H1 (cell line): ENCODE data around the gene SASH3. TPM values are rescaled to one million over a fixed set of nuclear protein-coding genes. Genes with fewer than 3 reads are reported as not detected.

Experiments
- ASH2L ChIP-seq: fragments of 200-600, 300-600 bp; sonication (generic); IDR thresholded peaks from one replicate; pipeline ENCODE4 v1.7.1; 2017; ENCODE audit warnings: low read length
- CREB1 ChIP-seq: IDR thresholded peaks from 2 replicates; pipeline ENCODE4 v1.6.1; 2012; ENCODE audit warnings: inconsistent platforms
- HDAC6 ChIP-seq: IDR thresholded peaks from one replicate; pipeline ENCODE4 v1.7.1; 2012; ENCODE audit warnings: low read depth, mild to moderate bottlenecking, inconsistent platforms, low read length, moderate library complexity
- KDM5A ChIP-seq: fragments of 200-600 bp; IDR thresholded peaks from 2 replicates; pipeline ENCODE4 v1.7.1; 2012; ENCODE audit warnings: mild to moderate bottlenecking, low read length, inconsistent platforms, mixed read lengths
- MAX ChIP-seq: IDR thresholded peaks from 2 replicates; pipeline ENCODE4 v1.6.1; 2012; ENCODE audit warnings: inconsistent platforms
- POU5F1 ChIP-seq: IDR thresholded peaks from 2 replicates; pipeline ENCODE4 v1.6.1; 2011; ENCODE audit warnings: low read depth, mild to moderate bottlenecking, low read length, moderate library complexity
- RFX5 ChIP-seq: IDR thresholded peaks from 2 replicates; pipeline ENCODE4 v1.6.1; 2011; ENCODE audit warnings: low read depth, low read length, improper control_type of control experiment, borderline replicate concordance
- RNF2 ChIP-seq: fragments of 200-900, 300-1000 bp; sonication (generic); IDR thresholded peaks from 2 replicates; pipeline ENCODE4 v1.7.1; 2016; ENCODE audit warnings: borderline replicate concordance, low read depth, mild to moderate bottlenecking, antibody characterized with exemption, low read length; ENCODE audit not compliant: poor library complexity, severe bottlenecking; ENCODE audit errors: missing control alignments
- SIRT6 ChIP-seq: IDR thresholded peaks from one replicate; pipeline ENCODE4 v1.7.1; 2012; ENCODE audit warnings: low read length, inconsistent platforms
- polyA plus RNA-seq, 7 experiments: library from polyadenylated mRNA; depleted of rRNA in 3 of 7; stranded (reverse) in 5 of 7; unstranded in 2 of 7; fragments of >200 nt in 5 of 7; fragments of 200-250 nt in 2 of 7; gene quantifications; 1 replicate in 5 of 7; 2 replicates in 1 of 7; 4 replicates in 1 of 7; pipeline versions ENCODE4 v1.2.1 to v1.2.3, GENCODE V29; 2011 to 2013; ENCODE audit warnings: missing spikeins in 2 of 7, mixed read lengths in 2 of 7
- total RNA-seq: library from RNA; stranded (reverse); fragmentation: NEBNext Ultra II Directional; extraction: Animal tissue kit (Norgen Biotek cat#: 25700); gene quantifications from 2 replicates; pipeline ENCODE4 v1.2.1, GENCODE V29; 2021
- TF ChIP-seq, protein P1 (sequence below): fragments of 300-600 bp; sonication (generic); IDR thresholded peaks from 2 replicates; pipeline ENCODE4 v1.7.1; 2012; ENCODE audit warnings: low read length, moderate library complexity, mild to moderate bottlenecking, inconsistent platforms; ENCODE audit not compliant: insufficient replicate concordance

SASH3 gene
- total and polyA plus RNA-seq, 2 of the 8 experiments (the other 6 are each of a cell fraction or from before 2014, with no cell fraction given): not detected

DNA sequence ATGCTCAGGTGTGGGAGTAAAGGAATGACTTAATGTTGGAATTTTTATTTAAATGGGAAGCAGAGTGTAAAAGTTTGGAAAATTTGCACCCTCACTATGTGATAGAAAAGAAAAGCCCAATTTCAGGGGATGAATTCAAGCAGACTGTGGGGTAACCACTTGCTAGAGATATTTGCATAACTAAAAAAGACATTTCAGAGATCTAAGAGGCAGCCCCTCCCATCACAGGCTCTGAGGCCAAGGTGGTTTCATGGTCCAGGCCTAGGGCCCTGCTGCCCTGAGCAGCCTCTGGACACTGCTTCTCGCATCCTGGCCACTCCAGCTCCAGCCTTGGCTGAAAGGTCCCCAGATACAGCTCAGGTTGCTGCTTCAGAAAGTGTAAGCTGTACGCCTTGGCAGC is 46.9 kb upstream of the SASH3 start (continued):
- TF ChIP-seq, protein P1, sequence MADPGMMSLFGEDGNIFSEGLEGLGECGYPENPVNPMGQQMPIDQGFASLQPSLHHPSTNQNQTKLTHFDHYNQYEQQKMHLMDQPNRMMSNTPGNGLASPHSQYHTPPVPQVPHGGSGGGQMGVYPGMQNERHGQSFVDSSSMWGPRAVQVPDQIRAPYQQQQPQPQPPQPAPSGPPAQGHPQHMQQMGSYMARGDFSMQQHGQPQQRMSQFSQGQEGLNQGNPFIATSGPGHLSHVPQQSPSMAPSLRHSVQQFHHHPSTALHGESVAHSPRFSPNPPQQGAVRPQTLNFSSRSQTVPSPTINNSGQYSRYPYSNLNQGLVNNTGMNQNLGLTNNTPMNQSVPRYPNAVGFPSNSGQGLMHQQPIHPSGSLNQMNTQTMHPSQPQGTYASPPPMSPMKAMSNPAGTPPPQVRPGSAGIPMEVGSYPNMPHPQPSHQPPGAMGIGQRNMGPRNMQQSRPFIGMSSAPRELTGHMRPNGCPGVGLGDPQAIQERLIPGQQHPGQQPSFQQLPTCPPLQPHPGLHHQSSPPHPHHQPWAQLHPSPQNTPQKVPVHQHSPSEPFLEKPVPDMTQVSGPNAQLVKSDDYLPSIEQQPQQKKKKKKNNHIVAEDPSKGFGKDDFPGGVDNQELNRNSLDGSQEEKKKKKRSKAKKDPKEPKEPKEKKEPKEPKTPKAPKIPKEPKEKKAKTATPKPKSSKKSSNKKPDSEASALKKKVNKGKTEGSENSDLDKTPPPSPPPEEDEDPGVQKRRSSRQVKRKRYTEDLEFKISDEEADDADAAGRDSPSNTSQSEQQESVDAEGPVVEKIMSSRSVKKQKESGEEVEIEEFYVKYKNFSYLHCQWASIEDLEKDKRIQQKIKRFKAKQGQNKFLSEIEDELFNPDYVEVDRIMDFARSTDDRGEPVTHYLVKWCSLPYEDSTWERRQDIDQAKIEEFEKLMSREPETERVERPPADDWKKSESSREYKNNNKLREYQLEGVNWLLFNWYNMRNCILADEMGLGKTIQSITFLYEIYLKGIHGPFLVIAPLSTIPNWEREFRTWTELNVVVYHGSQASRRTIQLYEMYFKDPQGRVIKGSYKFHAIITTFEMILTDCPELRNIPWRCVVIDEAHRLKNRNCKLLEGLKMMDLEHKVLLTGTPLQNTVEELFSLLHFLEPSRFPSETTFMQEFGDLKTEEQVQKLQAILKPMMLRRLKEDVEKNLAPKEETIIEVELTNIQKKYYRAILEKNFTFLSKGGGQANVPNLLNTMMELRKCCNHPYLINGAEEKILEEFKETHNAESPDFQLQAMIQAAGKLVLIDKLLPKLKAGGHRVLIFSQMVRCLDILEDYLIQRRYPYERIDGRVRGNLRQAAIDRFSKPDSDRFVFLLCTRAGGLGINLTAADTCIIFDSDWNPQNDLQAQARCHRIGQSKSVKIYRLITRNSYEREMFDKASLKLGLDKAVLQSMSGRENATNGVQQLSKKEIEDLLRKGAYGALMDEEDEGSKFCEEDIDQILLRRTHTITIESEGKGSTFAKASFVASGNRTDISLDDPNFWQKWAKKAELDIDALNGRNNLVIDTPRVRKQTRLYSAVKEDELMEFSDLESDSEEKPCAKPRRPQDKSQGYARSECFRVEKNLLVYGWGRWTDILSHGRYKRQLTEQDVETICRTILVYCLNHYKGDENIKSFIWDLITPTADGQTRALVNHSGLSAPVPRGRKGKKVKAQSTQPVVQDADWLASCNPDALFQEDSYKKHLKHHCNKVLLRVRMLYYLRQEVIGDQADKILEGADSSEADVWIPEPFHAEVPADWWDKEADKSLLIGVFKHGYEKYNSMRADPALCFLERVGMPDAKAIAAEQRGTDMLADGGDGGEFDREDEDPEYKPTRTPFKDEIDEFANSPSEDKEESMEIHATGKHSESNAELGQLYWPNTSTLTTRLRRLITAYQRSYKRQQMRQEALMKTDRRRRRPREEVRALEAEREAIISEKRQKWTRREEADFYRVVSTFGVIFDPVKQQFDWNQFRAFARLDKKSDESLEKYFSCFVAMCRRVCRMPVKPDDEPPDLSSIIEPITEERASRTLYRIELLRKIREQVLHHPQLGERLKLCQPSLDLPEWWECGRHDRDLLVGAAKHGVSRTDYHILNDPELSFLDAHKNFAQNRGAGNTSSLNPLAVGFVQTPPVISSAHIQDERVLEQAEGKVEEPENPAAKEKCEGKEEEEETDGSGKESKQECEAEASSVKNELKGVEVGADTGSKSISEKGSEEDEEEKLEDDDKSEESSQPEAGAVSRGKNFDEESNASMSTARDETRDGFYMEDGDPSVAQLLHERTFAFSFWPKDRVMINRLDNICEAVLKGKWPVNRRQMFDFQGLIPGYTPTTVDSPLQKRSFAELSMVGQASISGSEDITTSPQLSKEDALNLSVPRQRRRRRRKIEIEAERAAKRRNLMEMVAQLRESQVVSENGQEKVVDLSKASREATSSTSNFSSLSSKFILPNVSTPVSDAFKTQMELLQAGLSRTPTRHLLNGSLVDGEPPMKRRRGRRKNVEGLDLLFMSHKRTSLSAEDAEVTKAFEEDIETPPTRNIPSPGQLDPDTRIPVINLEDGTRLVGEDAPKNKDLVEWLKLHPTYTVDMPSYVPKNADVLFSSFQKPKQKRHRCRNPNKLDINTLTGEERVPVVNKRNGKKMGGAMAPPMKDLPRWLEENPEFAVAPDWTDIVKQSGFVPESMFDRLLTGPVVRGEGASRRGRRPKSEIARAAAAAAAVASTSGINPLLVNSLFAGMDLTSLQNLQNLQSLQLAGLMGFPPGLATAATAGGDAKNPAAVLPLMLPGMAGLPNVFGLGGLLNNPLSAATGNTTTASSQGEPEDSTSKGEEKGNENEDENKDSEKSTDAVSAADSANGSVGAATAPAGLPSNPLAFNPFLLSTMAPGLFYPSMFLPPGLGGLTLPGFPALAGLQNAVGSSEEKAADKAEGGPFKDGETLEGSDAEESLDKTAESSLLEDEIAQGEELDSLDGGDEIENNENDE: no peak
- TF ChIP-seq CREB1: no peak
- TF ChIP-seq HDAC6: no peak
- TF ChIP-seq KDM5A: no peak
- TF ChIP-seq POU5F1: no peak
- TF ChIP-seq ASH2L: no peak
- TF ChIP-seq RFX5: no peak
- TF ChIP-seq RNF2: no peak
- TF ChIP-seq MAX: no peak
- TF ChIP-seq SIRT6: no peak
